T1000 (cell line): ENCODE measurements around the gene CENPO.

Experiments used
- DNase-seq: peaks from one replicate; lab custom pipeline; 2025; ENCODE audit warnings: mixed read lengths; lab: John Stamatoyannopoulos, UW

Gene CENPO, protein sequence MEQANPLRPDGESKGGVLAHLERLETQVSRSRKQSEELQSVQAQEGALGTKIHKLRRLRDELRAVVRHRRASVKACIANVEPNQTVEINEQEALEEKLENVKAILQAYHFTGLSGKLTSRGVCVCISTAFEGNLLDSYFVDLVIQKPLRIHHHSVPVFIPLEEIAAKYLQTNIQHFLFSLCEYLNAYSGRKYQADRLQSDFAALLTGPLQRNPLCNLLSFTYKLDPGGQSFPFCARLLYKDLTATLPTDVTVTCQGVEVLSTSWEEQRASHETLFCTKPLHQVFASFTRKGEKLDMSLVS

DNA sequence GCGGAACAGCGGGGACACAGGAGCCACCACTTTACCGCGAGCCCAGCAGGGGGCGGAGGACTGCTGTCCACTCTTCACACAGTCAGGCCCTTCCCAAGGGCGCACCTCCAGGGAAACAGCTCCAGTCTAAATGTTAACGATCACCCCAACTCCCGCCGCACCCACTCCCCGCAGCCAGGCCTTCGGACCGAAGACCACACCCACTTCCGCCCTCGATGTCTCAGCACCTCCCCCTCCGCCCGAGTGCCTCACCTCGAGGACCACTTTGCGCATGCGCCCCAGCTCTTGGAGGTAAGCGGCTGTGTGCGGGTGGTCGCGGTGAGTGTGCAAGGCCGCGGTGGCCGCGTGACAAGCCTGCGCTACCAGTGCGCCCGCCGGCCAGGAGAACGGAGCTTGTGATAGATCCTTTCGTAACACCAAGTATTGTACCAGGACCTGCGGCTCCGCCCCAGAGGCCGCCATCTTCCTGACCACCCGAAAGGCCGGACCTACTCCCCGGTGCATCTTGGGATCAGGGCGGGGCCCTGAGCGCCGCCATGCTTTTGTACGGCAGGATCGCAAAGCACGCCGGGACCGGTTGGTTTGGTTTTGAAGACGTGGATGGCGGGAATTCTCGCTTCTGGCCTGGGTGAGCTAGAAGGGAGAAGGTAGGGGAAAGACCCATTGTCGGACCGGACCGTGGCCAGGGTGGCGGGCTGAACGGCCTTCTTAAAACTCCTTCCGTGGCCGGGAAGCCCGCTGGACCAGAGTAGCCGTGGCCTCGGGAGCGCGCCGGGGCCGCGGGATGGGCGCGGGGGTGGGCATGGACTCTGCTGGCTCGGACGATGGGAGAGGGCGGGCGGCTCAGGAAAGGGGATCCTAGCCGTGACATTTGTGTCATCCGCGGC is at the start of gene CENPO, which contains the start of gene PTRHD1:
CENPO (plus strand) TSS at position 552 of the 887 bp plus-strand sequence. CDS start 495 bp downstream, outside the sequence.
PTRHD1 (minus strand) TSS at position 518 of the 887 bp plus-strand sequence; CDS start at position 504, 14 bp downstream.
- peak; percentile 98 for DNase-seq

DNA sequence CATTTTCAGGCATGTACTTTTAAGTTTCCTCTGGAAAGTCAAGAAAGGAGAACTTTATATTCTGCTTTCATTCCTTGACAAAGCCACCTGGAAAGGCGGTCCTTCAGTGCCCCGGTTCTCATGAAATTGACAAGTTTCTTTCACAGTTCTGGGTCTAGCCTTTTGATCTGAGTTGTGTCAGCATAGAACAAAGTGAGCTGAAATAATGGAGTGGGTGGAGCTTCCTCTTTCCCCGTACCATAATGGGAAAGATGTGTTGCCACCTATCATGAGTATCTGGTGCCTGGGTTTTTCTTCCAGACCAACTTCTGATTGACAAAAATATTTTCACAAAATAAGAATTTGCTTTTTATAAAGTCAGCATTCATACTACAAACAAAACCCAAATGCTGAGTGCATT is 49.3 kb upstream of the CENPO start:
- no peak for DNase-seq

DNA sequence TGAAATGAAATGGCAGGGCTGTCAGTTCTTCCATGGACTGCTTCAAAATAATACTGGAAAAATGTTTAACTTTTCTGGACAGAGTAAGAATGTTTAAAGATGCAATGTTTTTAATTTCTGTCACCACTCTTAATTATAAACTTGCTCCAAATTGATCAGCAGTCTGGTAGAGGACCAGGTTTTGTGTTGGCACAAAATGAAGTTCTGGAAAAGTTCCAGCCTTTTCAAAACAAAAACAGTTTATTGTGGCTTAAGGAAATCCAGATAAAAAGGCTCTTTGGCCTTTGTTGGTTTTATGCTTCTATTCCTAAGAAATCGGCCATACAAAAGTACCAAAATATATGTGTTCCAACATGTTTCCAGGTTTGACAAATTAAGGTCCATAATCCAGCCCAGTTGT is 48.9 kb upstream of the CENPO start:
- DNase-seq: no peak

DNA sequence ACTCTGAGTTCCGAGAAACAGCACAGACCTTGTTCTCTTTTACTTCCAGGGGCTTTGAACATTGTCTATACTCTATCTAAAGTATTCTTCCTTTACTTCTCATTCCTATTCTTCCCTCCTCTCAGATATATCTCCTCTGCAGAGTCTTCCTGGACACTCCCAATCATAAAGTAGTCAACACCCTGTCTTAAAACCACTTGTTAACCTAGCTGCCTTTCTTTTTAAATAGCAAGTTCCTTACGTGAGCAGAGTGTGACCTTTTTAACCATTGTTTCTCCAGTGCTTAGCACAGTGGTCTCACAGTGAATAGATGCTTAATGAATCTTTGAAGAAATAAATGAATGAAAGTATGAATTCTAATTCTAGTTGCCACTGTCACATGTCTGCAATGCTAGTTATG is 47.4 kb upstream of the CENPO start:
- DNase-seq: no peak

DNA sequence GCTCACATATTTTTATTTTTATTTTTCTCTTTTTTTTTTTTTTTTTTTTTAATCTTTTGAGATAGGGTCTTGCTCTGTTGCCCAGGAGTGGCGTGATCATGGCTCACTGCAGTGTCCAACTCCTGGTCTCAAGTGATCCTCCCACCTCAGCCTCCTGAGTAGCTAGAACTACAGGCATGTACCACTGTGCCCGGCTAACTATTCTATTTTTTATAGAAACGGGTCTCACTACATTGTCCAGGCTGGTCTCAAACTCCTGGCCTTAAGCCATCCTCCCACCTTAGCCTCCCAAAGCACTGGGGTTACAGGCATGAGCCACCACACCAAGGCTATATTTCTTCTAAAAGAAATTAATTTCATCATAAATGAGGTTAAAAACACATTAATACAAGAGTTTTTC is 45.9 kb upstream of the CENPO start:
- no peak for DNase-seq

DNA sequence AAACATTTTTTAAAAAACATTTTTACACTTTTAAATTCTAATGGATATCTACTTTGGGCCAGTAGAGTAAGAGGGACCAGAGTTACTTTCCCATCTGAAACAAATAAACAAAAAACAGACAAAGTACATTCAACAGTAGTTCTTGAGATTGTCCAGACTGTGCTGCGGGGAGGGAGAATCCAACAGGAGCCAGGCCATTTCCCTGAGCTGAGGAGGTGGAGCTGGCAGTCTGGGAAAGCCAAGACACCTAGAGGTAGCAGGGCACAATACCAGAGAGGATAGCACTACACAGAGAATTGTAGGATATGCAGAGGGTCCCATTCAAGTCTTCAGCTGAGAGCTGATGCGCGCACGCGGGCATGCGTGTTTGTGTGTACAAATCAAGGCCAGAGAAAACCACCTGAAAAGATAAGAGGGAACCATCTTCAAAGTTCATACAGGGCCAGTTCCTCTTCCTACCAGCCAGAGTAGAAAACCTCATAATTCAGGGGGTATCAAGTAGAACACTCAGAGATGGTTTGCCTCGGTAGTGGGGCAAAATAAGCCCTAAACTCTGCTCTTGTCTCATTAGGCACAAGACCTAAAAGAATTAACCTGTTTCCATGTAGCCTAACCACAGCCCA is 44.0 kb upstream of the CENPO start:
- DNase-seq: no peak

DNA sequence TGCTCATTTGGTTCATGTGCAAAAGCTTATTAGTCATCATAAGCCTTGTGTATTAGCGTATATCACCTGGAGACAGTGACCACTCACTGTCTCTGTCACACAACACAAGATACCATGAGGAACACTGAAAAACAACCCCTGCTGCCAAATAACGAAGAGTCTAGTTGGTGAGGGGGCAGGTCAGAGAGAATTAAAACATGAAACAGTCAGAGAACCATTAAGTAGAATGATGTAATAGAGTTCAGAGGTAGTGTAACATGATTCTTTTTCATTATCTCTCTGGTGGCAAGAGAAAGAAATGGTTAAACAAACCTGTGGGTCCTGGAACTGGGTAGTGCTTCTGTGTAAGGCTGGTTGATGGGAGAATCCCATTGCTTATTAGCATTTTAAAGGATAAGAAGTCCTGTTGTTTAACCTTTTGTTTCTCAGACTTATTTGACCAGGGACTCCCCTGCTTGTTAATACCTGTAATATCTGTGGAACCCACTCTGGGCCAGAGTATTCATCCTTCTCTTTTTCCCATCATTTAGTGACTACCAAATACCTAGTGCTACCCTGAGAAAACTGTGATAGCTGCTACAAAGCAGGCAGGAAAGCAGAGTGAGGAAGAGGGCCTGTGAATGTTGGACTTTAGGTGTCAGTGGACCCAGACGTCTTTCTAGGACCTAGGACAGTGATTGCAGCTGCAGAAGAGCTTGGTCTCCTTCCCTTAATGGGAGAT is 38.1 kb upstream of the CENPO start:
- DNase-seq: no peak

DNA sequence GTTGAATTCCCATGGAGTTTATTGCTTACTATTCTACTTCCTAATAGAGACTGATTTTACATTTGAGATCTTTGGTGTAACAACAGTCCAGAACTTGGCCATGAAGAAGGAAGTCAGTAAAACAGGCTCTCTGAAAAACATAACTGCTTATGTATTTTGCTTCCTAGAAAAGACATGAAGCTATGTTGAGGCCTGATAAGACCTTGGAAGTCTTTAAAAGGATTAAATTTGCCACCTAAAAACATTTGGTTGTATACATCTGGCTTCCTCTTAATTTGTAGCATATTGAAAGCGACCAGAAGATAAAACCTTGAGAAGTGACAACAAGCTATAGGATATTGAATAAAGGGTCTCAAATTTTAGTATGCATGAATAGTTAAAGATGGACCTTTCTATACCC is 36.4 kb upstream of the CENPO start:
- no peak for DNase-seq

DNA sequence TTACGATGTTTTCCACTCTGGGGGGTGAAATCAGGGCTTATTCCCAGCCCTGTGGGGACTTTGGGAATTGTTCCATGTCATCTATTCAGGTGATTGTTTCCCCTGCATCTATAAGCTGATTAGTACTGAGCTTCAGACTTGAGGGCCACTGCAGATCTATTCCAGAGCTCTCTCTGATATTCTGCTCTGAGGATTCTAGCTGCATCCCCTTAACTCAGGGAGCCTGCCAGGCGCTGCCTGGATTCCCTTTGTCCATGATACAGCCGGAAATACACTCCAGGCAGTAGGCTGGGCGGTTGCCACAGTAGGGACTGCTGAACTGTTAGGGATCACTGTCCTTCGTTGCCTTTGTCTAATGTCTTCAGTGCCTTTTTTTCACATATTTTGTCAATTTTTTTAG is 31.4 kb upstream of the CENPO start:
- DNase-seq: no peak

DNA sequence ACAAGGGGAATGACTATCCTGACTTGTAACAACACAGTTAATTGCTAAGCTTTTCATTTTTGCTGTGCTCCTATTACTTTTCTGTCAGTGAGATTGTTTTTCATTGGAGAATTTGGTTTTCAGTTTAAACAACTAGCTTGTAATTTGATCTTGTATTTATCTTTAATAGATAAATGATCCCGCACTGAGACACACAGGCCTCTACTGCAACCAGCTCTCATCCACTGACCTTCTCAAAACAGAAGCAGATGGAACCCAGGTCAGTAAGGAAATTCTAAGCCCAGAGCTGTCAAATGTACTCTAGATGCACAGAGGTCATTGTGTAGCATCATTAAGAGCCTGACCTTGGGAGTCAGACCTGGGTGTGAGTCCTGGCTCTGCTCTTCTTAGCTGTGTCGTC is 30.7 kb upstream of the CENPO start:
- DNase-seq: no peak

DNA sequence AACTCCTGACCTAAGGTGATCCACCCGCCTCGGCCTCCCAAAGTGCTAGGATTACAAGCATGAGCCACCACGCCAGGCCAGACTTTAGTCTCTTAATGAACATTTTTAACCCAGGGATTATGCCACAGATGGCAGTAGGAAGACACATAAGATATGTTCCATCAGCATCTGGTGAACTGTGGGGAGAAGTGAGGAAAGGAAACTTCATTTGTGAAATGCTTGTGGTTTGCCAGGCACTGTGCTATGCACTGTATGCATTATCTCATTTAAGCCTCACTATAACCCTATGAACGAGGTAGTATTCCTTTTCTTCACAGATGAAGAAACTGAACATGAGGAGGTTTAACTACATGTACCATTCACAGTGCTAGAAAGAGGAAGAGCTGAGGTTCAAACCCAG is 29.4 kb upstream of the CENPO start:
- no peak for DNase-seq

DNA sequence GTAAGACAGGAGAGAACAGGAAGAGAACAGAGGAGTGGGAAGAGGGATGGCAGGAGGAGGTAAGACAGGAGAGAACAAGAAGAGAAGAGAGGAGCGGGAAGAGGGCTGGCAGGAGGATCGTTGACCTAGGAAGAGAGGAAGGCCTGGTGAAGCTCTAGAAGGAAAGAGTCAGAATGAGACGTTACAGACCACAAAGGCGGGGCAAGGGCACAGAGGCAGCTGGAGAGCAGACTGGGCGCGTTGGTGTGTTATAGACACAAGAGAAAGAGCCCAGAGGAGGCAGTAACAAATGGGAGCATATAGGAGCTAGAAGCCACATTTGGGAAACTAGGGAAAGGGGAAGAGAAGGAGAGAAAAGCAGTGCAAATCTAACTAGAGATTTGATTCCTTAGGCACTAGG is 26.6 kb upstream of the CENPO start:
- no peak for DNase-seq

DNA sequence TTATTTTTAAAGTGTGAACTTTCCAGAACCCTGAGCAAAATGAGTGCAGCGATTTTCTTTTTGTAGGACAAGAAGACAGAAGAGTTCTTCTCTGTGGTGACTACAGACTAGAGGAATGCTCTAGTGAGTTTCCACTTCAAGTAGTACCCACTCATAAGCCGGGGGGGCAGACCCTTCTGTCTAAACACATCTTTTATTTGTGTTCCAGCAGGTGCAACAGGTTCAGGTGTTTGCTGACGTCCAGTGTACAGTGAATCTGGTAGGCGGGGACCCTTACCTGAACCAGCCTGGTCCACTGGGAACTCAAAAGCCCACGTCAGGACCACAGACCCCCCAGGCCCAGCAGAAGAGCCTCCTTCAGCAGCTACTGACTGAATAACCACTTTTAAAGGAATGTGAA is 25.2 kb upstream of the CENPO start:
- no peak for DNase-seq

DNA sequence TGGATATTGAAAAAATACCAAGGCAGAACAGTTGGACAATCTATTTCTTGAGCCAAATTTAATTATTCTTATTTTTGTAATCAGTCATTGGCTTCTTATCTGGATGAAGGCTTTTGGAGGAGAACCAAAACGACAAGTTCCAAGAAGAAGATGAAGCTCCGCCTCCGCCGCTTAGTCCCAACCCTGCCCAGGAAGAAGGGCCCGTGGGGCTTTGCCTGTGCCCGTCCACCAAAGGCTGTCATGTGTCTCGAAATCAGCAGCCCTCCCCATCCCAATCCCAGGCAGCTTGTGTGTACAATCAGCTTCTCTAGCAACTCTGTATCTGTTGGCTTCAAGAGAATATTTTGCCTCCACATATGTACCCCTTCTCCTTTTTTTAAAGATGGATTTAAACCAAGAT is 24.6 kb upstream of the CENPO start:
- DNase-seq: no peak

DNA sequence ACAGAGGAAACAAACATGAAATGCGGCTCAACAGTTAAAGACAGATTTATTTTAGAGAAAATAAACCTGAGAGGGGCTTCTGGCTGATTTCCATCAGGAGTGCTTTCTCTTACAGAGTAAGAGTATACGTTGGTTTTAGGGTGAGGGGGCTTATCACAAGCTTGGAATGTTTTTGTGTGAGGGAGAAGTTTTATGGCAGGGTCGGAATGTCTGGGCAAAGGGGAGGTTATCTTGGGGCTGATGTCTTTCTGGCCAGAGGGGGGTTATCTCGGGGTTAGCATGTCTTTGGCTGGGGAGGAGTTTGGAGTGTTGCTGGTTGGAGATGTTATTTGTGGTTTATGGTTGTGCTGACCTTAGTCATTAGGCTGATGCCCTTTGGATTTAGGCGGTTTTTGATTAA is 22.2 kb upstream of the CENPO start:
- no peak for DNase-seq

DNA sequence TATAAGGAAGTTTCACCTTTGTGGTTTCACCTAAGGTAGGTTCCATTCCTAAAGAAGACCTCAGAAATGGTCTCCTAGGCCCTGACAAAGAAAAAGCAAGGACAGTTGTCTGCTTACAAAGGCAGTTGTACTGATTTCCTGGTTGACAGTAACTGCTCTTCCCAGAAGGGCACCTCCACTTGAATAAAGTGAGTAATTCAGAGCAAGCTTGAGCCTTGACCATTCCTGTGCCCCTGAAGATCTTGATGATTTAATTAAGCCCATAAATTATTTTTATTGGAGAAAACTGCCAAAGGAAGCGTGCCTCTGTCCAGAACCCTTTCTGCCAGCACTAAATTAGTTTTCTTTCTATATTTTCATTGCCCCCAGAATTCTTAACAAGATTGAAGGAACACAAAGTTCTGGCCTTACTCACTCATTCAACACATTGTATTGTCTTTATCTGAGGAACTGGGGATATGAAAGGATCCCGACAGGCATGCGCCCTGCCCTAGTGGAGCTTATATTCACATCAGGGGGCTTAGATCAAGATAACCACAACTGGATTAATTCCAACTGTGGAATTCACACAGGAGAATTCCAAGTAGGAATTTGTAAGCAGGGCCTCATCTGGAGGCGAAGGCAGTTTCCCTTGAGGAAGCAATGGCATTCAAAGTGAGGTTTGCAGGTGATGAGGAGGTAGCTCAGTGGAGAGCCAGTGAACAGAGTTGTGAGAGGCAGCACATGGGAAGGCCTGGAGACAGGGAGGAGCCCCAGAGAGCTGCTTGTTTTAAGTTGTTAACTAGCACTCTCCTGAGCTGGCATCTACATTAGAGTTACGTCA is 21.2 kb upstream of the CENPO start:
- DNase-seq: no peak

DNA sequence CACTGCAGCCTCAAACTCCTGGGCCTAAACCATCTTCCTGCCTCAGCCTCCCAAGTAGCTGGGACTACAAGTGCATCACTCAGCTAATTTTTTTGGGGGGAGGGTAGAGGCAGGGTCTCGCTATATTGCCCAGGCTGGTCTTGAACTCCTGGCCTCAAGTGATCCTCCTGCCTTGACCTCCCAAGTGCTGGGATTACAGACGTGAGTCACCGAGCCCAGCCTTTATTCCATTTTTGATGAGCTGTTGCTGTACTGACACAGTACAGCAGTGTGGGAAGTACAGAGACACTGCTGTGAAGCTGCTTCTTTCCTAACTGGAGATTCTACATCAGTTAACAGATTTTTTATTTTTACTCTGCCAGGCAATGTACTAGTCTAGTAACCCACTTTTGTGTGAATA is 18.9 kb upstream of the CENPO start:
- no peak for DNase-seq

DNA sequence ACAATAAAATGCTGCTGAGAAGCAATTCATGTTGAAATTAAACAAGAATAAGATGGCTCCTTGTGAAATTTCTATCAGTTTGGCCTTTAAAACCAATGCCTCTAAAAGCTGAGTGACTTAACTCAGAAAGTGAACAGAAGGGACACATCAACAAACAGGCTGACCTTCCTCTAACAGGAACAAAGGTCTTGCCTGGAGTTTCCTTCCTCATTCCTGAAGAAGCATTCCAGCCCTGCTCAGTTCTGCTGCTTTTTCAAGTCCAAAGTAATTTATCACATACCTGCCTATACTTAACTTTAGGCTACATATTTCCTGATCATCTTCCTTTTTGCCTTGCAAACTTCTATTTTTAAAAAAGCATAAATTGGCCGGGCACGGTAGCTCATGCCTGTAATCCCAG is 14.1 kb upstream of the CENPO start:
- DNase-seq: no peak

DNA sequence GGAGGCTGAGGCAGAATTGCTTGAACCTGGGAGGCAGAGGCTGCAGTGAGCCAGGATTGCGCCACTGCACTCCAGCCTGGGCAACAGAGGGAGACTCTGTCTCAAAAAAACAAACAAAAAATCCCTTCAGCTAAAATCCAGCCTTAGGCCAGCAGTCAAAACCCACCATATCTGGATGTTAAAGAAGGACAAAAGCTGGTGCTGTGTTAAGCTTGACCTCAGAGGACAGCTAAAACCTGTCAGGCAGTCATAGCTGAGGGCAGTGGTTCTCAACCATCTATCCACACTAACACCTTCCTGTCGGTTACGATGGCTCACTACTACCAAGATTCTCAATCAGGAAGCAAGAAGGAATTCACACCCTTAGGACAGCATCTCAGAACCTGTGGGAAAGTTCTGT is 9.6 kb upstream of the CENPO start:
- DNase-seq: no peak

DNA sequence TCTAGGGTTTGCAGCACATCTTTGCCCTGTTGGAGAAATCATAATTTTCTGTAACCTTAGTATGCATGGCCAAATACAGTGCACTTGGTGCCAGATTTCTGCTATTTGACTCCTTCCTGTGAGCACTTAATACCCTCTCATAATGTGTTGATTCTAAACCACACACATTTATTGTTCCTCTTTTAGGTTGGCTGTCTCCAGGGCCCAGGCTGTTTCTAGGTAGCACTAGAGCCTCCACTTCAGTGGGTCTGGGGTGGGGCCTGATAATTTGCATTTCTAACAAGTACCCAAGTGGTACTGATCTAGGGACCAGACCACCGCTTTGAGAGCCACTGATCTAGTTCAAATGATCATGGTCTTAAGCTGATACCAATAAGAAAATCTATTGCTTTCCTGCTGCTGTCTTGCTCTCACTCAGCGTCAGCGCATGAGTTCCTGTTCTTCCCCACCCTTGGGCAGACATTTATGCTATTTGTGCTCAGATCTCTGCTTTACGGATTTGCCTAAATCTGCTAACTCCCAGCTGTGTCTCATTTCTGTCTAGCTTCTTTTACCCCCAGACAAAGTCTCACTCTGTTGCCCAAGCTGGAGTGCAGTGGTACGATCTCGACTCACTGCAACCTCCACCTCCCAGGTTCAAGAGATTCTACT is 7.4 kb upstream of the CENPO start:
- no peak for DNase-seq

DNA sequence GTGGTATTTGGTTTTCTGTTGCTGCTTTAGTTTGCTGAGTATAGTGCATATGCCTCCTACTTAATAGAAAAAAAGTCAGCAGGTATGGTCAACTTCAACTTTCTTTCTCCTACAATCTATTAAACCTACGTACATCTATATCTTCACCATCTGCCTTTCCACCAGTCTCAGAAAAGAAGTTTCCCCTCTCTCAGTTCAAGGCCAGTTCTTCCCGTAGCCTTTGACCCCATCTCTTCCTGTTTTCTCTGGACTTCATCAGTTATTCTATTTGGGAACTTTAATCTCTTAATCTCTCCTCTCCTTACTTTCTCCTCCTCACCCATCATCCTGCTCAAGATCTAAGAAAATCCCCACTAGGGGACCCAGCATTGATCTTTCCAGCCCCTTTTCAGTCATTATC is 5.7 kb upstream of the CENPO start:
- DNase-seq: no peak
